DMS114 treated with DMSO at 0.1 percent for 48 hours (cell line): ENCODE measurements around the gene CACNA1C.

ENCODE experiments used
- DNase-seq: peaks from one replicate; lab custom pipeline; 2025; ENCODE audit not compliant: unreplicated experiment; lab: John Stamatoyannopoulos, UW

The CACNA1C gene

GRCh38 chr12:2312175-2312574 lies 259.4 kb downstream of the CACNA1C start:
- no peak for DNase-seq

GRCh38 chr12:2312770-2313169 lies 260.0 kb downstream of the CACNA1C start:
- no peak for DNase-seq

DNA sequence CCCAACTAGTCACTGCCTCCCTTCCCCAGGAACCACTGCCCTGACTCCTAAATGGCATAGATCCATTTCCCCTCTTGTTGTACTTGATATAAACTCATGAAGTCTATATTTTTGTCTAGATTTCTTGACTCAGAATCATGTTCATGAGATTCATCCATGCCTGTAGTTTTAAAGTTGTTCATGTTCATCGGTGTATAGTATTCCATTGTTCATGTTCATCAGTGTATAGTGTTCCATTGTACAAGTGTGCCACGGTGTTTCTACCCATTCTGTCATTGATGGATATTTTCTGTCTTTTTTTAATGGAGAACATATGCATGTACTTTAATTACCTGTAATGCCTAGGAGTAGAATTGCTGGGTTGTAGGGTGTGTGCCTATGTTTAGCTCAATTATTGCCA lies 261.7 kb downstream of the CACNA1C start:
- no peak for DNase-seq

- DNase-seq, result no peak
Observed at GRCh38 chr12:2317772-2318171, 265.0 kb downstream of the CACNA1C start.

DNA sequence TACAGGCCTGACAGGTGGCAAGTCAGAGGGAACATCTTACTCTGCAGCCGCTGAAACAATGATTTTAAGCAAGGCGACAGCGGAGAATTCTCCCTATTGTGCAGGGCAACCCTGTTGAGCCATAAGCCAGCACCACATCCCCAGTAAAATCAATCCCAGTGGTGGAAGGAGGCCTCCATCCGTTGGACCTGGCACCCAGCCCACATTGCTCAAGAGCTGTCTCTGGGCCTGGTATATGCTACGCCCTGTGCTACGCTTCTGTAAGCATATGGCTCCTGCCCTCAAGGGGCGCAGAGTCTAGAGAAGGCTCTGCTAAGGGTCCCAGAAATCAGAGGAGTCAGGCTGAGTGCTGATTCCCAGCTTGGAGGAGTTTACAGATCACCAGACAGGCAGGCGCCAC lies 265.5 kb downstream of the CACNA1C start:
- DNase-seq, result no peak

- DNase-seq, result no peak
Observed at GRCh38 chr12:2319136-2319535, 266.3 kb downstream of the CACNA1C start.

DNA sequence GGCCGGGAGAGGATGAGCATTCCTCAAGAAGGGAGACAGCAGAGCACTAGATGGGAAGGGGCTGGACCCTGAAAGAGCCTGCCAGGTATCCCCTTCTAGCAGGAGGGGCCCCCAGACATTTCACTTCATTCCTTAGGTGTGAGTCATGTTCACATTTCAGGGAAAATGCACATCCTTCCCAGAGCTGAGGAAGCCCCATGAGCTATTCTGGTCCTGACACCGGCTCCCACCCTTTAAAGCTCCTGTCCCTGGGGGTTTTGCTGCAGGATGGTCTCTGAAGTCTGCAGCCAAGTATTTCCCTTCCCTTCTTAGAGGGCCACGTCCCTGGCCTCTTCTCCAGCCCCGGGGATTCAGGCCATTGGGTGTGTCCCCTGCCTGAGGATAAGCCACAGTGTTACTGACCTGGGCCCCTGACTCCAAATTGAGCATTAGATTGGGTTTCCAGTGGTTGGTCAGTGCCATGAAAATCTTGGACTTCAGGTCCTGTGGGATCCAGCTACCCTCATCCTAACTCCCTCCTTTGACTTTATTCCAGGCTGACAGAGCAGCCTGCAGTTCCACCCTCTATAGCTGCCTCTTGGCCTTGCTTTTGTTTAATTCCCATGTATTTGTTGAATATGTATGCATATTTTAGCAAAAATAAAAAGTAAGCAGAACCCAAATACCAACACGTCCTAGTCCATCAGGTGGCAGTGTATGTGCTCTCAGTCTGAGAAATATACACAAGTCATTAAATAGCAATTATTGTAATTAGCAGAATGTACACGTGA lies 267.1 kb downstream of the CACNA1C start:
- no peak for DNase-seq

DNA sequence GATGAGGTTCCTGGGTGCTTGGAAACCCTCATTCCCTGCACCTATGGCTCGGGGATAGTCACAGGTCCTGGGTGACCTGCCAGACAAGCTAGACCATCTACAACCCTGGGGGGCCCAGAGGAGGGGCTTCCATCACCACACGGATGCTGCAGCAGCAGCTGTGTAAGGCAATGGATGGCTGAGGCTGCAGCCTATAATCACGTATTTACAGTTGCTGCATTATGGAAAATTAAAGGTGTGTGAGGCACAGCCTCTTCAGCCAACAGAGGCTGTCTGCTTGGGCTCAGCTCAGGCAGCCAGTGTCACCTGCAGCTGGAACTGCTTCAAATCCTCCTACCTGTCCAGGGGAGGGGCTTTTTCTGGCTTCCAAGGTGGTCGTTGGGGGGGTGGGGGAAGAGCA lies 268.1 kb downstream of the CACNA1C start:
- DNase-seq, result no peak

DNA sequence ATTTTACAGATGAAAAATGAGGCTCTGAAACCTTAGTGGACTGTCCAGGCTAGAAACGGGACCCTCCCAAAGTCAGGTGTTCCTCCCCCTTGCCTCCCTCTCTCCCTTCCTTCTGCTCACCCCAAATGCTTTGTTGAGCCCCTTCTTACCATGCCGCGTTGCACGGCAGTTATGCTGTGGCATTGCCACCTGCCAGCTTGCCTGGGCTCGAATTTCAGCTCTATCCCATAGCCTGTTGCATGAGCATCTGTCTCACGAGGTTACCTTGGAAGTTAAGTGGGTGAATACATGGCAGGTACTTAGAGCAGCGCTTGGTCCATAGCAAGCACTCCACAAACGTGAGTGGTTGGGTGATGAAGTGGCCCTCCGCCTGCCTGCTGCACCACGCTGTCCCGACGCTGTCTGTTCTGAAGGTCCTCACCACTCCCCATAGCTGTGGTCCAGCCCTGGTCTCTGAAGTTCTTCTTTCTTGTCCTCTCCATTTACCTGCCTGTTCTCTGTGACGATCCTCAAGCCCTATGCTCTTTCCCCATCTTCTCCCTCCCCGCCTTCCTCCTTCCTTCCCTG lies 269.9 kb downstream of the CACNA1C start:
- DNase-seq, result no peak

DNA sequence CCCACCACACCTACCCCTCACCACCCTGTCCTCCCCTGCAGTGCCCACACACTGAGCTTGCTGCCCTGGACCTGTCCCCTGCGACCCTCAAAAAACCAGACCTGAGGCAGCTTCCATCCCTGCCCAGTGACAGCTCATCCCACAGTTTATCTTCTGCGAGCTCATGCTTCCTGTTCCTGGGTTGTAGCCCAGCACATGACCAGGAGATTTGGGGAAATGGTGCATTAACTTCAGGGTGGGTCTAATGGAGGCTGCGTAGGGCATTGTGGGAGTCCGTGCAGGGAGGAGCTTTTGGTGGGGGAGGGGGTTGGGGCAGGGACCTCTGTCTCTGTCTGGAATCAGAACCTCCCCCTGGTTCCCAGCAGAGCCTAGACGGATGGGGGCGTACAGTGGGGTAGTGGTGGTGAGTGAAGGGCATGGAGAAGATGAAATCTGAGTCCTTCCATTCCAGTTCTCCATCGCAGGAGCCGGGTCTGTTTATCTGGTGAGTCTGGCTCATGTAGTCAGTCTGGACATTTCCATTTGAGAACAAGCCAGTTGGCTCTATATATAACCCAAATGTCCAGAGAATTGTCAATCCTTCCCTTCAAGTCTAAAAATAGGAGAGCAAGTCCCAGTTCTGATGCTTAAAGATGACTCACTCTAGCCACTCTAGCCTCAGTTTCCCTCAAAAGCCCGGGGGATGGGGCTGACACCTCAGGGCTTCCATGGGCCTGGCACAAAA lies 270.9 kb downstream of the CACNA1C start:
- no peak for DNase-seq

DNA sequence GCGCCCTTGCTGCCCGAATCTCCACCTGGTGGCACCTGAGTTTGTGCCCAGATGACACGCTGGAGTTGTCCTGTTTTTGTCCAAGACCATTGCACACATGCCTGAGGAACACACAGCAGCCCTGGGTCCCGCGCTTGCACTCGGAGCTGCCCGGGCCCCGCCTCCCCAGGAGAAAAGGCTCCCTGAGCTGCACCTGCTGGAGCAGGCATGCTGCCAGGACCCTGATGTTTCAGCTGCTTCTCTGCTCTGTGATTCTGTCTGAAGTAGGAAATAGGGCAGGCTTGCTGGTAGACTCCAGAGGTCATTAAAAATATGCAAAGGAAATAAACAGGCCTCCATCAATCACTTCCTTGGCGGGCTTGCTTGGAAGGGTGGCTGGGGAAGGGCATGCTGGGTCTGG lies 271.6 kb downstream of the CACNA1C start:
- DNase-seq, result no peak

DNA sequence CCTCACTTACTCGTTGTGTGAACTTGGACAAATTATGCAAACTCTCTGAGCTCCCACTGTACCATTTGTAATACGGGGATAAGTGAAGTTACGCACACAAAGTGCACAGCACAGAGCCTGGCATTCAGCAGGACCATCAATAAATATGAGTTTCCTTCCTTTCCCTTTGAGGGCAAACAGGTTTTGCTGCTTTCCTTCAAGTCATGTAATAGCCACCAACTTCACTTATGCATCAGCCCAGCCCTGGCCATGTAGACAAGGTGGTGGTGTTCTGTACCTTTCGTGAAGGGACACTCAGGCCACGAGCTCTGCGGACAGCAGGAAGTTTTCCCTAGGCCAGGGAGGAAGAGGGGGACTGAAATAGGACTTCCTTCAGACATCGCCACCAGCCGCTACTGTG lies 272.7 kb downstream of the CACNA1C start:
- DNase-seq, result no peak

- DNase-seq, result no peak
Observed at GRCh38 chr12:2326470-2326869, 273.7 kb downstream of the CACNA1C start.

- DNase-seq, result no peak
Observed at GRCh38 chr12:2328661-2329060, 275.9 kb downstream of the CACNA1C start.

DNA sequence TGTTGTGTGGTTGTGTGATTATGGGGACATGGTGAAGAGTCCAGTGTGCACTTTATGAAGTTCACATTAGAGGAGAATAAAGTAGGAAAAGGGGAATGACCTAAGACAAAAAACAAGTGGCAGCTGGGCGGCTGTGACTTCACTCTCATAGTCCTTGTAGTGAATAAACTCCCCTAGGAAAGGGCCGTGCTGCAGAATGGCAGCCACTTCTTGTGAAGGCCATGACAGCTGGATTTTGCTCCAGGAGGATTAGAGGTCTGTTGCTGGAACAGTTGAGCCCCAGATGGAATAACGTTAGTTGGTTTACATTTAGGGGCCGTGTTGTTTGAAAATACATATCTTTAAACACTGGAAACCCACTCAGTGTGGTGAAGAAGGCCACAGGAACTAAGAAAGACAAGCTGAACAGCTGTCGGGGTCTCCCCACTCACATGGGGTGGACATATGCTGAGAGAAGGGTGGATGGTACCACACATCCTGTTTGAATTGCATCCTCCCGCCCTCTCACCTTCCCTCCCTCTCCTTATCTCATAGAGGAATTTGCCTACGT lies 276.9 kb downstream of the CACNA1C start:
- DNase-seq, result no peak

GRCh38 chr12:2332236-2332635 lies 279.4 kb downstream of the CACNA1C start:
- no peak for DNase-seq

DNA sequence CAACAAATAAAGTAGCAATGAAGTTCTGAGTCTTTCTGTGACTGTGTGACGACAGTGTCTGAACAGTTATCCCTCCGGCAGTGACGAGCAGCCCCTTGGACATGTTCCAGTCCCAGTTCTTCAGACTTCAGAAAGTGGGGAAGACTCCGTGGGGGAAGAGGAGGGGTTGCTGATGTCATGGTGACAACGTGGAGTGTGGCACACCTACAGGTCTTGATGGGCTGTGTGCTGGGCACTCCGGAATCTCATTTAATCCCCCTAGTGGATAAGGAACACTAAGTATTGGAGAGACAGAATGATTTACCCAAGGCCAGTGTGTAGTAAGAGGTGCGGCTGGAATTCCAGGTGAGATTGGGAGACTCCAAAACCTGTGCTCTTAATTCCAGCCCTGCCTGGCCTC lies 280.2 kb downstream of the CACNA1C start:
- no peak for DNase-seq

- no peak for DNase-seq
Observed at GRCh38 chr12:2333491-2334195, 280.9 kb downstream of the CACNA1C start.

DNA sequence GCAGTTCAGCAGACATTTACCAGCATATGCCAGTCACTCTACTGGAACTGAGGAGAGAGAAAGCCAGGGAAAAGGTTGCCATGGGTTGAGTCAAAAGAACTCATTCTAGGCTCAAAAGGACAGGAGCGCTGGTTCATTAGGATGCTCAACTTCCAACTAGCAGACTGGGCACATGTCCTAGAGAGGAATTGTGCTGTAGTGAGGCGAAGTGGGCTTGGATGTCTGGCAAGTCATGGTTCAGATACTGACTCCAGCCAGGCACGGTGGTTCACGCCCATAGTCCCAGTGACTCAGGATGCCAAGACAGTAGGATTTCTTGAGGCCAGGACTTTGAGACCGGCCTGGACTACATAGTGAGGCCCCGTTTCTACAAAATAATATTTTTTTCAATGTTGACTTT lies 281.5 kb downstream of the CACNA1C start:
- DNase-seq, result no peak

DNA sequence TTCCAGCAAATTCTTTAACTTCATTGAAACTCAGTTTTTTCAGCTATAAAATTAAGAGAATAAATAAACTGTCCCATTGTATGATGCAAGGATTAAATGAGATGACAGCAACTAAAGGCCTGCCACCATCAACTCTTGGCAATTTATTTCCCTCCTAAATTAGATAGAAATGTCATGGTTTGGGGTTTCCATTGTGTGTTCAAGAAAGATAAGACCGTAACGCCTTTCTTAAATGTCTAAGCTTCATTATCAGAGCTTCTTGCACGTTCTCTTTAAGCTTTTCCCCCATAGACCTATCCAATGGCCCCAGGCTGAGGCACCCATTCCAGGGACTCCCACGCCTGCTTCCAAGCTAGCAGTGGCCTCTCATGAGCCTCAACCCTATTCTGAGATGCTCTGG lies 281.9 kb downstream of the CACNA1C start:
- DNase-seq, result no peak

DNA sequence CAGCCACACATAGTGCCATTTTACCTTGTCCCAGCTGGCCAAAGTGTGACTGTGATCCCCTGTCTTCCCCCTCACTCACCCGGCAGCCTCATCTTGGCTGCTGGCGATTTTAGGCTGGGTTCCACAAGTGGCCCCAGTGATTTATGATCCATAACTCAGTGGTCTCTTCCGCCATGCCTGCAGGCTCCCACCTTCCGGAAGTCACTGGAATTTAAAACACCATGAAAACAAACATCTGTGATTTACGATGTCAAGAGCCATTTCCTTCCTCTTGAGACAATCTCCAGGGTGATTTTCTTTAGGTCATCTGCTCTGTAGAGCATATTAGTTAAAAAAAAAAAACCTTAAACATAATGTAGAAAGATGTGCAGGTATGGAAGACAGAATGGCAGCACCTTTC lies 282.3 kb downstream of the CACNA1C start:
- DNase-seq, result no peak
